Choroid plexus epithelial cell (primary cell): ENCODE data around the gene FUOM.

Source experiments
- DNase-seq: peaks from one replicate; pipeline ENCODE4 v3.0.0-alpha.2; 2010; ENCODE audit warnings: low read depth
- H3K4me3 ChIP-seq: 2 replicates; pipeline ENCODE4 v1.5.1; 2011; ENCODE audit warnings: low read depth, mild to moderate bottlenecking, control low read depth, low read length, moderate library complexity
- TF ChIP-seq, protein P1 (sequence below): conservative IDR thresholded peaks from 2 replicates; pipeline ENCODE4 v1.5.1; 2011; ENCODE audit warnings: low read depth, mild to moderate bottlenecking, control low read depth, inconsistent platforms, low read length, moderate library complexity

FUOM gene, protein sequence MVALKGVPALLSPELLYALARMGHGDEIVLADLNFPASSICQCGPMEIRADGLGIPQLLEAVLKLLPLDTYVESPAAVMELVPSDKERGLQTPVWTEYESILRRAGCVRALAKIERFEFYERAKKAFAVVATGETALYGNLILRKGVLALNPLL

DNA sequence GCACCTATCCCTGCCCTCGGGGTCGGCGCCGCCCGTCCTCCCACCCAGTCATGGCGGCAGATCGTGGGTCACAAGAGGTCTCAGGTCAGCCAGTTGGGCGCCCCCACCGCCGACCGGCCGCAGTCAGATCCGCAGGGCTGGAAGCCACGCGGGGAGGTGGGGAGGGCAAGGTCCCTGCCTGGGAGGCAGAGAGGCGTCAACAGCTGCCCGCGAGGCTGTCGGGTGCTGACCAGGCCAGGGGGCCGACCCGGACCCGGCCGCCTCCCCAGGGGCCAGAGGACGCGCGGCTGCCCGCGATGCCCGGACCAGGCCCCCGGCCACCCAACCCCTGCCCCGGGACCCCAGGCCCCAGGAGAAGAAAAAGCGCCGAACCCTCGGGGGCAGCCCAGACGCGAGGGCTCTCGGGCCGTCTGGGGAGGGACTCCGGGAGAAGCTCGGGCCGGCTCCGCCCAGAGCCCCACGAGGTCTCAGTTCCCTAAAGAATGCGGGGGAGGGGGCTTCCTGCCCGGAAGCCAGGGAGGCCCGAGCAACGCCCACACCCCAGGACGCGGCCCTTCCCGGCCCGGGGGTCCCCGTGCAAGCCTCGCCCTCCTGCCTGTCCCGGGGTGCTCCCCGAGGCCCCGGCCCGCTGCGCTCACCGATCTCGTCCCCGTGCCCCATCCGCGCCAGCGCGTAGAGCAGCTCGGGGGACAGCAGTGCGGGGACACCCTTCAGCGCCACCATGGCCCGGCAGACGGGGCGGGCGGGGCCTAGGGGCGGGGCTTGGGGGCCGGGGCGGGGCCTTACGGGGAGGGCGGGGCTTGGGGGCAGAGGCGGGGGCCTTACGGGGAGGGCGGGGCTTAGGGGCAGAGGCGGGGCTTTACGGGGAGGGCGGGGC lies at the start of gene FUOM:
TSS of gene FUOM (minus strand) at position 735 of the 877 bp plus-strand sequence. CDS start at position 723, 12 bp downstream.
- peak; percentile 37 for DNase-seq
- TF ChIP-seq, protein P1, sequence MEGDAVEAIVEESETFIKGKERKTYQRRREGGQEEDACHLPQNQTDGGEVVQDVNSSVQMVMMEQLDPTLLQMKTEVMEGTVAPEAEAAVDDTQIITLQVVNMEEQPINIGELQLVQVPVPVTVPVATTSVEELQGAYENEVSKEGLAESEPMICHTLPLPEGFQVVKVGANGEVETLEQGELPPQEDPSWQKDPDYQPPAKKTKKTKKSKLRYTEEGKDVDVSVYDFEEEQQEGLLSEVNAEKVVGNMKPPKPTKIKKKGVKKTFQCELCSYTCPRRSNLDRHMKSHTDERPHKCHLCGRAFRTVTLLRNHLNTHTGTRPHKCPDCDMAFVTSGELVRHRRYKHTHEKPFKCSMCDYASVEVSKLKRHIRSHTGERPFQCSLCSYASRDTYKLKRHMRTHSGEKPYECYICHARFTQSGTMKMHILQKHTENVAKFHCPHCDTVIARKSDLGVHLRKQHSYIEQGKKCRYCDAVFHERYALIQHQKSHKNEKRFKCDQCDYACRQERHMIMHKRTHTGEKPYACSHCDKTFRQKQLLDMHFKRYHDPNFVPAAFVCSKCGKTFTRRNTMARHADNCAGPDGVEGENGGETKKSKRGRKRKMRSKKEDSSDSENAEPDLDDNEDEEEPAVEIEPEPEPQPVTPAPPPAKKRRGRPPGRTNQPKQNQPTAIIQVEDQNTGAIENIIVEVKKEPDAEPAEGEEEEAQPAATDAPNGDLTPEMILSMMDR, result no peak
- H3K4me3 ChIP-seq, result peak within 1 kb of the TSS; percentile 60

DNA sequence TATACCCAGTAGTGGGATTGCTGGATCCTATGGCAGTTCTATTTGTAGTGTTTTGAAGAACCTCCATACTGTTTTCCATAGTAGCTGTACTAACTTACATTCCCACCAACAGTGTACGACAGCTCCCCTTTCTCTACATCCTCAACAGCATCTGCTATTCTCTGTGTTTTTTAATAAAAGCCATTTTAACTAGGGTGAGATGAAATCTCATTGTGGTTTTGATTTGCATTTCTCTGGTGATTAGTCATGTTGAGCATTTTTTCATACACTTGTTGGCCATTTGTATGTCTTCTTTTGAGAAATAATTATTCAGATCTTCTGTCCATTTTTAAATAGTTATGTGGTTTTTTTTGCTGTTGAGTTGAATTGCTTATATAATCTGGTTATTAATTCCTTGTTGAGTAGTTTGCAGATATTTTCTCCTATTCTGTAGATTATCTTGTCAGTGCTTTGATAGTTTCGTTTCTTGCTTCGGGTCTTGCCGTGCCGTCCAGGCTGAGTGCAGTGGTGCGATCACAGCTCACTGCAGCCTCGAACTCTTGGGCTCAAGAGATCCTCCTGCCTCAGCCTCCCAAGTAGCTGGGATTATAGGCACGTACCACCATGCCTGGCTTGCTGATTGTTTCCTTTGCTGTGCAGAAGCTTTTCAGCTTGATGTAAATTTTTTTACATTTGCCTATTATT lies 48.2 kb upstream of the FUOM start:
- peak; percentile 23 for DNase-seq
- H3K4me3 ChIP-seq, result no peak overlapping the region
- TF ChIP-seq, protein P1, result no peak

DNA sequence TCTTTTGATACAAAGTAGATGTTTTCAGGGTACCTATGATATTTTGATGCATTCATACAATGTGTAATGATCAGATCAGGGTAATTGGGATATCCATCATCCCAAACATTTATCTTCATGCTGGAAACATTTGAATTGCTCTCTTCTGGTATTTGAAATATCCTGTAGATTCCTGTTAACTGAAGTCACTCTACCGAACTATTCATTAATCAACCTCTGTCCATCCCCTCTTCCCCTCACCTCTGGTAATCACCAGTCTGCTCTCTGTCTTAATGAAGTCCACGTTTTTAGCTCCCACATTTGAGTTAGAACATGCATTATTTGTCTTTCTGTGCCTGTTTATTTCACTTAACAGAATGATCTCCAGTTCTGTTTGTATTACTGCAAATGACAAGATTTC lies 47.5 kb upstream of the FUOM start:
- TF ChIP-seq, protein P1, result no peak
- no peak overlapping the region for H3K4me3 ChIP-seq
- DNase-seq, result peak; percentile 15

DNA sequence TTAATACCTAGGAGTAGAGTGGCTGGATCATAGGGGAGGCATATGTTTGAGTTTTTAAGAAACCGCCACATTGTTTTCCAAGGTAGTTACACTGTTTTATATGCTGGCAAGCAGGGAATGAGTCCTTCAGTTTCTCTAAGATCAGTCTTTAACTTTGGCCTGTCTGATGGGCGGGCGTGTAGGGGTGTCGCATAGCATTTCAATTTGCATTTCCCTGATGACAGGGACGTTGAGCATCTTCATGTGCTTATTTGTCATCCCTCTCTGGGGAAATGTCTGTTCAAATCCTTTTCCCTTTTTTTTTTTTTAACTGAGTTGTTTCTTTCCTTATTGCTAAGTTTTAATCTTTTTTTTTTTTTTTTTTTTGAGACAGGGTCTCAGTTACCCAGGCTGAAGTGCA lies 46.0 kb upstream of the FUOM start:
- DNase-seq, result no peak
- TF ChIP-seq, protein P1, result no peak
- H3K4me3 ChIP-seq, result no peak overlapping the region

DNA sequence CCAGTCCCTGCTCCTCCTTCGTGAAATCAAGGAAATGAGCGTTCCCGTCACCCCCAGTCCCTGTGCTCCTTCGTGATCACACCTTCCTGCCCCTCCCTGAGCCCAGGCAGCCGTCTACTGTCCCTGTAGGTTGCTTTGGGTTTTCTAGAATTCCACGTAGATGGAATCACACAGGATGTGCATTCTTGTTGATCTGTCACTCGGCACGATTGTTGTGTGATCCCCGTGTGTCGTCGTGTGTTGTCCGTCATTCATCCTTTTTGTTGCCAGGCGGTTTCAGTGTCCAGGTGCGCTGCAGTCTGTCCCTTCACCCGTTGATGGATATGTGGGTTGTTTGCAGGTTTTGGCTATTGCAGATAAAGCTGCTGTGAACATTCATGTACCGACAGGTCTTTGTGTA lies 45.5 kb upstream of the FUOM start:
- no peak overlapping the region for H3K4me3 ChIP-seq
- TF ChIP-seq, protein P1, result no peak
- DNase-seq, result no peak

DNA sequence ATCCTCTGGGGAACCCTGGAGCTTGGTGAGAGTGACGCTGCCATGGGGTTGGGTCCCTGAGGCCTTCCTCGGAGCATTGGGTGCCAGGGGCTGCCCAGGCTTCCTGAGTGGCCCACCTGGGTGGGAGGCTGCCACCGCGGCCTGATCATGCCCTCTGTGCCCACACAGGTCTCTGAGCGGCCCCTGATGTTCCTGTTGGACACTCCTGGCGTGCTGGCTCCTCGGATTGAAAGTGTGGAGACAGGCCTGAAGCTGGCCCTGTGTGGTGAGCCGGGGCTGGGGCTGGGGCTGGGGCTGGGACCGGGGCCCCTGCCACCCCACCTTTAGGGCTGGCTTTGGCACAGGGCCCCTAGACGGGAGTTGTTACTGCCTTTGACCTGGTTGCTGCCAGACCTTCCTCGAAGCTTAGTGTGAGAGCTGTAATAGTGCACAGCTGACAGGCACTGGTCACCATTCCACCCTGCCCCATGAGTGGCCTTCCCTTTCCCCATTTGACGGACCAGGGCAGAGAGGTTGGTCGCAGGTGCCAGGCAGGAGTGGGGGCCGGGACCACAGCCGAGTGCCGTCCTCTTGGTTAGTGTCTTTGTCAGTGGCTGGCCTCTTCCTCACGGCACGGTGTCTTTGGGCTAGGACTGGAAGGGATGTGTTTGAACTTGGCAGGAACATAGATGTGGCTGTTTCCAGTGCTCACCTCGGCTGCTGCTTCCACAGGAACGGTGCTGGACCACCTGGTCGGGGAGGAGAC lies 44.3 kb upstream of the FUOM start:
- TF ChIP-seq, protein P1, result no peak
- DNase-seq, result no peak
- no peak overlapping the region for H3K4me3 ChIP-seq
